Lower leg skin (tissue), 4 donors: ENCODE data around the gene PLA2G2C. TPM values are rescaled to one million over a fixed set of nuclear protein-coding genes. Genes with fewer than 3 reads are reported as not detected.

Source experiments
- DNase-seq, 2 donors: peaks; one replicate each; pipeline ENCODE4 v3.0.0-alpha.2; 2019; ENCODE audit warnings: low spot score in 2 of 2
- H3K4me3 ChIP-seq: fragments of 200-600 bp; sonication (generic); 2 replicates; pipeline ENCODE4 v1.5.1; 2017; ENCODE audit warnings: mild to moderate bottlenecking, low read depth; ENCODE audit not compliant: poor library complexity, severe bottlenecking
- POLR2A ChIP-seq, 2 donors: fragments of 450-650 bp; IDR thresholded peaks; one replicate each; pipeline ENCODE4 v1.6.1; 2016 to 2017; ENCODE audit warnings: antibody characterized with exemption in 2 of 2, mild to moderate bottlenecking in 1 of 2, moderate library complexity in 1 of 2
- WGBS, 2 donors: methylation state at CpG; one replicate each; pipeline ENCODE4 v1.1.5; 2018; 5-methylcytosine and 5-hydroxymethylcytosine counted together
- intact Hi-C: fragments of 100-400 bp; cut with DNase I; formaldehyde crosslinking; loops from one replicate; pipeline ENCODE4 v1.15.0; 2023; ENCODE audit warnings: low total_unique reads
- total RNA-seq, 4 donors: library from RNA; depleted of rRNA; stranded (reverse); fragments of >200 nt; gene quantifications; one replicate each; pipeline ENCODE4 v1.1.0, GENCODE V29; 2016
- TF ChIP-seq, protein P1 (sequence below), 3 donors: fragments of 450-650 bp; IDR thresholded peaks; one replicate each; pipeline ENCODE4 v1.5.1; 2016; ENCODE audit warnings: antibody characterized with exemption in 3 of 3, mild to moderate bottlenecking in 3 of 3, moderate library complexity in 2 of 3

PLA2G2C gene
- total RNA-seq, 4 donors from 2014 or later: 0.10 TPM; not detected in 3

- TF ChIP-seq, protein P1, sequence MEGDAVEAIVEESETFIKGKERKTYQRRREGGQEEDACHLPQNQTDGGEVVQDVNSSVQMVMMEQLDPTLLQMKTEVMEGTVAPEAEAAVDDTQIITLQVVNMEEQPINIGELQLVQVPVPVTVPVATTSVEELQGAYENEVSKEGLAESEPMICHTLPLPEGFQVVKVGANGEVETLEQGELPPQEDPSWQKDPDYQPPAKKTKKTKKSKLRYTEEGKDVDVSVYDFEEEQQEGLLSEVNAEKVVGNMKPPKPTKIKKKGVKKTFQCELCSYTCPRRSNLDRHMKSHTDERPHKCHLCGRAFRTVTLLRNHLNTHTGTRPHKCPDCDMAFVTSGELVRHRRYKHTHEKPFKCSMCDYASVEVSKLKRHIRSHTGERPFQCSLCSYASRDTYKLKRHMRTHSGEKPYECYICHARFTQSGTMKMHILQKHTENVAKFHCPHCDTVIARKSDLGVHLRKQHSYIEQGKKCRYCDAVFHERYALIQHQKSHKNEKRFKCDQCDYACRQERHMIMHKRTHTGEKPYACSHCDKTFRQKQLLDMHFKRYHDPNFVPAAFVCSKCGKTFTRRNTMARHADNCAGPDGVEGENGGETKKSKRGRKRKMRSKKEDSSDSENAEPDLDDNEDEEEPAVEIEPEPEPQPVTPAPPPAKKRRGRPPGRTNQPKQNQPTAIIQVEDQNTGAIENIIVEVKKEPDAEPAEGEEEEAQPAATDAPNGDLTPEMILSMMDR (IDR thresholded peaks at IDR 0.05): no peak
- DNase-seq: peak in 1 of 2 donors; percentile 89
- H3K4me3 ChIP-seq: no peak overlapping the region
- 53 to 54% methylated on average over 6 of the region's 6 CpGs for WGBS, 2 donors
- intact Hi-C loops: loop anchor here (5.0 kb wide), 2 partner anchors 51 to 236 kb away; no protein-coding TSS in a partner anchor
Observed at GRCh38 chr1:20153000-20153418, 33.3 kb downstream of the PLA2G2C start.

DNA sequence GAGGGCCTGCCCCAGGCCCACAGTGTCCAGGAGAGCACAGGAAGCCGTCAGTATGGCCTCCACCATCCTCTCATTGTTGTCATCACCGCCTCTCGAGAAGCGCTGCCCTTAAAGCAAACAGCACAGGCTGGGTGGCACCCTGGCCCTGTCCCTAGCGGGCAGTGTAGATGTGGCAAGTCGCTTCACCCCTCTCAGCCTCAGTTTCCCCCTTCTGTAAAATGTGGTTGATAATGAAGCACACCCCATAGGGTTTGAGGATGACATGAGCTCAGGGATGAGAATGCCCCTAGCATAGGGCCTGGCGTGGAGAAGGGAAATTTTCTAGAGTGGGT lies 33.8 kb downstream of the PLA2G2C start:
- no peak for TF ChIP-seq POLR2A (IDR thresholded peaks at IDR 0.05)
- TF ChIP-seq, protein P1 (IDR thresholded peaks at IDR 0.05): no peak
- WGBS, 2 donors: 39 to 54% methylated on average over 7 of the region's 7 CpGs
- H3K4me3 ChIP-seq: no peak overlapping the region
- no peak for DNase-seq
- intact Hi-C loops: loop anchor here (5.0 kb wide), 2 partner anchors 50 to 235 kb away; no protein-coding TSS in a partner anchor

- intact Hi-C loops: loop anchor here (5.0 kb wide), 2 partner anchors 50 to 235 kb away; no protein-coding TSS in a partner anchor
- no peak overlapping the region for H3K4me3 ChIP-seq
- WGBS, 2 donors: 3 to 5% methylated on average over 15 to 29 of the region's 29 CpGs
- no peak for TF ChIP-seq POLR2A (IDR thresholded peaks at IDR 0.05)
- TF ChIP-seq, protein P1 (IDR thresholded peaks at IDR 0.05): peak in 2 of 3 donors; percentile 32 to 76
- DNase-seq: peak; percentile 73 to 97
Observed at GRCh38 chr1:20151906-20152598, 34.3 kb downstream of the PLA2G2C start.

DNA sequence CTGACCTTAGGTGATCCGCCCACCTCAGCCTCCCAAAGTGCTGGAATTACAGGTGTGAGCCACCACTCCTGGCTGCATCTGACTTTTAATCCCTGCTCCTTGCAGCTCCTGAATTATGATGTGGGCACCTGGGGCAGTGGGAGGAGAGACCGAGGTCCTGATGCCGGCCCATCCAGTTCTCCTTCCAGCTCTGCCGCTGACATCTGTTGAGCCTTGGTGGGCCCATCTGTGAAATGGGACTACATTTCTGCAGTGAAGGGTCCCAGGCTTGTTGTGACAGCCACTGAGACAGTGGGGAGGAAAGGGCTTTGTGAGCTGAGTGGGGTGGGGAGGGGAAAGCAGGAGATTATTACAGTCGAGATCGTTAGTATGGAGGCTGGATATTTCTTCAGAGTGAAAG lies 35.3 kb downstream of the PLA2G2C start:
- TF ChIP-seq POLR2A (IDR thresholded peaks at IDR 0.05): no peak
- TF ChIP-seq, protein P1 (IDR thresholded peaks at IDR 0.05): no peak
- H3K4me3 ChIP-seq: no peak overlapping the region
- WGBS, 2 donors: 89 to 91% methylated on average over 6 of the region's 6 CpGs
- intact Hi-C loops: loop anchor here (5.0 kb wide), 2 partner anchors 49 to 234 kb away; no protein-coding TSS in a partner anchor
- DNase-seq: no peak

DNA sequence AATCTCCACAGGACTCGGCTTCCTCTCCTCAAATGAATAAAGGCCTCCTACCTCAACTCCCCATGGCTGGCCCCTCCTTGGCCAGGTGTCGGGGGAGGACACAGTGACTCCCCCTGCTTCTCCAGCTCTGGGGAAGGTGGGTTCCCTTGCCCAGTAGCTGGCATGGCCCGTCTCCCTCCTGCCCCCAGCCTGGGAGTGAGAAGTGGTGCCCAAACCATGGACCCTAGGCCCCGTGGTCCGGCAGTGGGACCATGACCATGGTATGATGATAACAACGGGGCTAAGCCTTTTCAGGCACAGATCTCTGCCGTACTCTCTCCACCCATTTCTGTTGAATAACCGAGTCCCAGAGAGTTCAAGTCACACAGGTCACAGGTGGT lies 36.0 kb downstream of the PLA2G2C start:
- 90 to 94% methylated on average over 8 of the region's 8 CpGs for WGBS, 2 donors
- intact Hi-C loops: loop anchor here (5.0 kb wide), 2 partner anchors 48 to 233 kb away; no protein-coding TSS in a partner anchor
- TF ChIP-seq POLR2A (IDR thresholded peaks at IDR 0.05): no peak
- TF ChIP-seq, protein P1 (IDR thresholded peaks at IDR 0.05): no peak
- no peak for DNase-seq
- H3K4me3 ChIP-seq: no peak overlapping the region
